NCI-H2196 (cell line): Measurements from ENCODE around the gene CASS4.

ENCODE experiments used
- DNase-seq: peaks from one replicate; lab custom pipeline; 2025; ENCODE audit not compliant: unreplicated experiment; lab: John Stamatoyannopoulos, UW

CASS4 gene

DNA sequence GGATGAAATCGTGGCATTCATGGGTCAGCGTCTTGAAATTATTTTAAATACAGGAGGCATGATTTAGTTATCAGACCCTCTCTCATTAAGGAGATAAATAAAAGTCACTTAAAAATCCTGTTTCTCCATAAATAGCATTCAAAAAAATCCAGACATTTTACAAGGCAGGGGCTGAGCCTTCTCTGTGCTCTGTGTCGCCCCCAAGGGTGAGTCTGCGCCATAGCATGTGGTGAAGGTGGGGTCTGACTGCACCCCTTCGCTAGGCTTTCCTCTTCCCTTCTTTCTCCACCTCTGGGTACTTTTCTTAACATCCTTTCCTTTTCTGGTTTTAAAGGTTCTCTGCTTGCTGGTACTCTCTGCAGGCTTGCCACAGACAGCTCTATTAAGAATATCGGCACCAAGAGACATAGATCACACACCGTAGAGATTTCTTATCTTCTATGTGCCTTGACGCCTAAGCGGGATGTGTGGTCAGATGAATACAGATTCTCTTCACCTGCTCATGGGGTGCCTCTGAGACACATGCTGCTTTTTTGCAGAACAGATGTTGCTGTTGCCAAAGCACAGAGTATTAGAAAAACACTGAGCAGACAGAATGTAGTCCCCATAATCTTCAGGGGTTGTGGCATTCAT is 92.4 kb downstream of the CASS4 start:
- no peak for DNase-seq

DNA sequence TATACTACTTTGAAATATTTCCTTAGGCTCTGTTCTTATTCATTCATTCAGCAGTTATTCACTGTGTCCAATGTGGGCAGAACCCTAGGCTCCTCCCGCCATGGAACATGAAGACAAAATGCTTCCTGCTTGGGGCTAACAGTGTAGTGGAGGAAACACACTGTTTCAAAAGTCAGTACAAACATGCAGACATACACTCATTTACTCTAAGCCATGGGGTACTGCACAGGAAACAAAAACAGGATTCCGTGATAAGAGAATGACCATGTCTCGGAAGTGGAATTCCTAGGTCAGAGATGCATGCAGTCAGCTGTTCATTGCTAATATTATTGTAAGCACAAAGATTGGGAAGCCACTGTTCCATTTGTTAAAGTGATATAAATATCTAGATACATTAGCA is 94.0 kb downstream of the CASS4 start:
- no peak for DNase-seq
